Parathyroid adenoma (tissue), 2 donors: ENCODE data around the gene ADGRA3.
"Not testable (repeated sequence)": the region's sequence is repeated elsewhere in the genome, so short reads cannot be mapped to it uniquely, and the experiment has no call there.

Source experiments
- H2AFZ ChIP-seq: fragments of 300-600 bp; sonication (generic); one replicate; pipeline ENCODE4 v1.7.0; 2017; ENCODE audit warnings: antibody characterized with exemption, mild to moderate bottlenecking
- H3K27ac ChIP-seq: fragments of 300-600 bp; sonication (generic); one replicate; pipeline ENCODE4 v1.7.0; 2017
- H3K27me3 ChIP-seq: fragments of 300-600 bp; sonication (generic); one replicate; pipeline ENCODE4 v1.7.0; 2017; ENCODE audit warnings: low read length; ENCODE audit not compliant: control insufficient read depth, insufficient read depth
- H3K36me3 ChIP-seq: fragments of 300-600 bp; sonication (generic); one replicate; pipeline ENCODE4 v1.7.0; 2017; ENCODE audit warnings: low read length; ENCODE audit not compliant: control insufficient read depth, insufficient read depth
- H3K4me1 ChIP-seq: fragments of 300-600 bp; sonication (generic); one replicate; pipeline ENCODE4 v1.7.0; 2017; ENCODE audit warnings: control low read depth
- H3K4me2 ChIP-seq: fragments of 300-600 bp; sonication (generic); one replicate; pipeline ENCODE4 v1.7.0; 2017; ENCODE audit warnings: low read length
- H3K4me3 ChIP-seq: fragments of 300-600 bp; sonication (generic); one replicate; pipeline ENCODE4 v1.7.0; 2017; ENCODE audit warnings: low read depth, low read length
- H3K79me2 ChIP-seq: fragments of 300-600 bp; sonication (generic); one replicate; pipeline ENCODE4 v1.7.0; 2017; ENCODE audit warnings: control low read depth
- H3K9ac ChIP-seq: fragments of 300-600 bp; sonication (generic); one replicate; pipeline ENCODE4 v1.7.0; 2017; ENCODE audit warnings: mild to moderate bottlenecking
- H3K9me3 ChIP-seq: fragments of 300-600 bp; sonication (generic); one replicate; pipeline ENCODE4 v1.7.0; 2017; ENCODE audit warnings: low read length; ENCODE audit not compliant: control insufficient read depth
- CTCF ChIP-seq: fragments of 300-600 bp; sonication (generic); IDR thresholded peaks from one replicate; pipeline ENCODE4 v1.7.0; 2017; ENCODE audit warnings: antibody characterized with exemption, mild to moderate bottlenecking
- donor health status: primary hyperparathyroidism.

ADGRA3 gene

DNA sequence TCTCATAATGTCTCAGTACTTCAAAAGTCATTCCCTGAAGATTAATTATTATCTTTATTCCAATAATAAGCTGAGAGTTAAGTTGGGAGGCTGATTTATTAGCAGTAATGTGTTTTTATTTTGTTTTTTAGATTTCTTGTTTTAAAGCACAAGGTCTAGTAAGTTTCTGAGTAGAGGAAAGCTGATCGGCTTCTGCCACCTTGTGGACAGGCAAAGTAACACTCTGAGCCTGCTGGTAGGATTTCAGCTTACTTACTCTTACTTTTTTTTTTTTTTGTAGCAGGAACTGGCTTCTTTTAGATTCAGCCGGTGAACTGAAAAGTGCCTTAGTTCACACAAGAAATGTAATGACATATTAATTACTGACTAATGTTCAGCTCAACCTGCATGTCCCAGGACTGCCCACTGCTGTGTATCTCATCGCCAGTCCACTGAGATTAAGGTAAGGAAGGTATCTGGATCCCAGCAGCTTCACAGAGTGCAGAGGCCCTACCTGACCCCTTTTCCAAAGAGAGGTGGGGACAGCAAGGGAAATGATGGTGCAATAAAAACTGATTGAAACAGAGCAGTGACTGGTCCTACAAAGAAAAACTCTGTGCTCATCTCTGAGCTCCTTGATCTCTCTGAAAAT, 126.5 kb downstream of the ADGRA3 start:
- Histone ChIP-seq H3K4me2 (no peak overlapping the region), H2AFZ (no peak overlapping the region), H3K36me3 (no peaks in the 10 kb centered on the region), H3K9ac (no peak overlapping the region), H3K4me3 (no peak overlapping the region), H3K79me2 (no peaks in the 10 kb centered on the region), H3K27me3 (no peaks in the 10 kb centered on the region), H3K9me3 (no peaks in the 10 kb centered on the region), H3K4me1 (no peaks in the 10 kb centered on the region), H3K27ac (no peak overlapping the region)
- peak; percentile 57 for TF ChIP-seq CTCF

GRCh38 chr4:22385611-22386011, 130.3 kb downstream of the ADGRA3 start:
- Histone ChIP-seq H3K9me3 (no peaks in the 10 kb centered on the region), H3K9ac (no peak overlapping the region), H3K4me3 (no peak overlapping the region), H3K79me2 (no peaks in the 10 kb centered on the region), H3K4me2 (no peak overlapping the region), H3K27me3 (no peaks in the 10 kb centered on the region), H3K4me1 (no peaks in the 10 kb centered on the region), H3K36me3 (no peaks in the 10 kb centered on the region), H2AFZ (no peak overlapping the region), H3K27ac (no peak overlapping the region)
- no peak for TF ChIP-seq CTCF

DNA sequence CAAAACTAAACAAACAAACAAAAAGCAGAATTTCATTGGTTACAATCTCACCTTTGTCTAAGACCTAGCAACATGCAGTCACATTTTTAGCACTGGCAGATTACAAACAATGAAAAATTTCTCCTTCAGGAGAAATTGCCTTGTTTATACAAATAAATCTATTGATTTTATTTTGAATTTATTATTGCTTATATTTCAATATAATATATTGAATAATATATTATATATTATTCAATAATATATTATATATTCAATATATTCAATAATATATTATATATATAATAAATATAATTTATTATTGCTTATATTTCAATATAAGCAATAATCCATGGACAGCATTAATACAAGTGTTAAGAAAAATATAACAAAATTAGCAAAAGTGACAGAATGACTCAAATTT, 131.7 kb downstream of the ADGRA3 start:
- TF ChIP-seq CTCF, result no peak
- no peak overlapping the region for H2AFZ ChIP-seq
- no peak overlapping the region for H3K4me3 ChIP-seq
- no peaks in the 10 kb centered on the region for H3K27me3 ChIP-seq
- H3K9ac ChIP-seq, result no peak overlapping the region
- no peaks in the 10 kb centered on the region for H3K4me1 ChIP-seq
- H3K36me3 ChIP-seq, result no peaks in the 10 kb centered on the region
- H3K4me2 ChIP-seq, result no peak overlapping the region
- no peaks in the 10 kb centered on the region for H3K9me3 ChIP-seq
- H3K27ac ChIP-seq, result no peak overlapping the region
- H3K79me2 ChIP-seq, result no peaks in the 10 kb centered on the region

GRCh38 chr4:22382216-22382615, 133.7 kb downstream of the ADGRA3 start:
- not testable (repeated sequence) for H3K9me3 ChIP-seq, H3K4me3 ChIP-seq, H3K27ac ChIP-seq, H3K79me2 ChIP-seq, H2AFZ ChIP-seq, H3K27me3 ChIP-seq, H3K9ac ChIP-seq, H3K36me3 ChIP-seq, H3K4me1 ChIP-seq, H3K4me2 ChIP-seq

- H3K27ac ChIP-seq, result no peak overlapping the region
Observed at GRCh38 chr4:22372986-22373385, 142.9 kb downstream of the ADGRA3 start.

More at GRCh38 chr4:22372986-22373385, 142.9 kb downstream of the ADGRA3 start:
- Histone ChIP-seq H3K4me1 (no peaks in the 10 kb centered on the region), H3K27me3 (no peaks in the 10 kb centered on the region), H3K9ac (no peak overlapping the region), H3K4me2 (no peak overlapping the region), H2AFZ (no peak overlapping the region), H3K79me2 (no peaks in the 10 kb centered on the region), H3K36me3 (no peaks in the 10 kb centered on the region), H3K4me3 (no peak overlapping the region), H3K9me3 (no peaks in the 10 kb centered on the region)
- TF ChIP-seq CTCF, result no peak
